Stimulated activated CD8-positive, alpha-beta memory T cell treated with anti-CD3 and anti-CD28 coated beads, Interleukin-15, amount 100 ng/mL, for 1 hour (primary cell): ENCODE data around the gene ZNF473.

Experiments used
- DNase-seq: peaks from one replicate; pipeline ENCODE4 v3.0.0-alpha.2; 2020; ENCODE audit warnings: low read depth

The ZNF473 gene

DNA sequence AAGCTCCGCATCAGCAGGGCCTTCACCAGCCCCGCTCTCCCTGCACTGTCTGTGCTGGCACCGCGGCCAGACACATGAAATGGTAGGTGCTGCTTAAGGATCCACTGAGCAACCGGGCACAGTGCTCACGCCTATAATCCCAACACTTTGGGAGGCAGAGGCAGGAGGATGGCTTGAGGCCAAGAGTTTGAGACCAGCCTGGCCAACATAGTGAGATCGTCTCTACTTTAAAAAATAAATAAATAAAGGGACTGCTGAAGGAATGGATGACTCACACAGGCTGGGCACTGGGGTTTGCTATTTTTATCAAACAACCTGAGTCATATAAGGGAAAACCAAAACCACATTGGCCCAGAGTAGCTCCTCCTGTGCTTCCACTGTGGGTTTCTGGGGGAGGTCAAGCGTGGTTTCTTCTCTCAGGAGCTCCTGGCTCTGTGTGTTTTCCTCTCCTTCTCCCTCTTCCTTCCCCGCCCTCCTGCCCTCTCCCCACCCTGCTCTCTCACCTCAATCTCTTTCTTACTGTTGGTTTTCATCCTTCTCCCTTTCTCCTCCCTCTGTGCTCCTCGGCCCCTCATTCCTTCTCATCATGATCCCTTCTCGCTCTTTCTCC is 21.9 kb upstream of the ZNF473 start:
- no peak for DNase-seq

DNA sequence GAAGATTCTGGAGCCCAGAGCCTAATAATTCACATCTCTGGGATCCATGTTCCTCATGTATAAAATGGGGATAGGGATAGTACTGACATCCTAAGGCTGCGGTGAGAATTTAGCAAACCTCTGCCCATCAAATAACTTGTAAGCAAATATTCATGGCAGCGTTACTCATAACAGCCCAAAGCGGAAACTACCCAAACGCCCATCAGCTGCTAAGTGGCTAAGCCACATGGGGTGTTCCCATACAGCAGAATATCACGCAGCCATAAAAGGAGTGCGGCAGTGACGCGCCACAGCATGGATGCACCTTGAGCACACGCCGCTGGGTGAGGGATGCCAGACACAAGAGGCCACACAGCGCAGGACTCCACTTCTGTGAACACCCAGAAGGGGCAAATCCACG is 20.4 kb upstream of the ZNF473 start:
- no peak for DNase-seq

DNA sequence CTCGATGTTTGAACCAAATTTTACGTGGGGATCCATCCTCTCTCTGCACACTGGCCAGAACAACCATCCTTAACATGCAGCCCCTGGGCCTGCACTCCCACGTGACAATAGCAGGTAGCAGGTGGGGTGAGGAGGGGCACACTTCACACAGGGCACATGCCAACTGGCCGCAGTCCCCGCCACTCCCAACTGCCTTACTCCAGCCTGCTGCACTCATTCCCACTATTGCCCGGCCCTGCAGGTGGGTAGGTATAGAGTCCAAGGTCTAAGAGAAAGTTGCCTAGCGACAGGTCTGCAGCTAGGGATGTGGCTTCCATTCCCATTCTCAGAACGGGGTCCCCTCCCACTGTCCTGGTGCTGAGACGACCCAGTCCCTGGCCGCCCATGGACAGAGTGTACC is 18.6 kb upstream of the ZNF473 start:
- DNase-seq: no peak

DNA sequence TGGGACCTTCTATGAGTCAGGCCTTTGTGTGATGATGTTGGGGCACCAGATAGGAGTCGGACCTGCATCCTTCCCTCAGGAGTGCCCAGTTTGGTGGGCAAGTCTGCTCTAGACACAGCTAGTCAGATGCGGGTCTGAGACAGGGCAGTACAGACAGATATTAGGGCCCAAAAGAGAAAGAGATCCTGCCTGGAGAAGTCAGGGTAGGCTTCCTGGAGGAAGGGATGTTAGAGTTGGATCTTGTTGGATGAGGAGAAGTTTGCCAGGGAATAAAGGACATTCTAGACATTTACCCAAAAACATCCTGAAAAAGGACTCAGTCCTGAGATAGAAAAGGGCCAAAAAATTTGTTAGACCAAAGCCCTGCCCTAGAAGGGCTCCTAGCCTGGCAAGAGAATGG is 17.9 kb upstream of the ZNF473 start:
- DNase-seq: no peak

DNA sequence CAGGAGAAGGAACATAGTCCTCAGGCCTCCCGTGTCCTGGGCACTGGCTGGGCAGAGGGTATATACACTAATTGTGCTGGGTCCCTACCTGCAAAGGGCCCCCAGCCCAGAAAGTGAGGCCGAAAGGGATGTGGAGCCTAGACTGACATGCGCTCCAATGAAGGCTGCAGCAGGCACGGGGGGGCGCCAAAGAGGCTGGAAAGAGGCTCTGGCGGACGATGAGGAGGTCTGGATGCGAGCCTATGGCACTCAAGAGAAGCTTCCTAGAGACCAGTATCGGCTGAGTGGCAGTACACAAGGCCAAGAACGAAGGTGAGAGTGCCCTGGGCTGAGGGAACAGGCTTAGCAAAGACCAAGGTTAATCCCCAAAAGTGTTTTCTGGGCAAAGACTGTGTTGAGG is 17.3 kb upstream of the ZNF473 start:
- no peak for DNase-seq

DNA sequence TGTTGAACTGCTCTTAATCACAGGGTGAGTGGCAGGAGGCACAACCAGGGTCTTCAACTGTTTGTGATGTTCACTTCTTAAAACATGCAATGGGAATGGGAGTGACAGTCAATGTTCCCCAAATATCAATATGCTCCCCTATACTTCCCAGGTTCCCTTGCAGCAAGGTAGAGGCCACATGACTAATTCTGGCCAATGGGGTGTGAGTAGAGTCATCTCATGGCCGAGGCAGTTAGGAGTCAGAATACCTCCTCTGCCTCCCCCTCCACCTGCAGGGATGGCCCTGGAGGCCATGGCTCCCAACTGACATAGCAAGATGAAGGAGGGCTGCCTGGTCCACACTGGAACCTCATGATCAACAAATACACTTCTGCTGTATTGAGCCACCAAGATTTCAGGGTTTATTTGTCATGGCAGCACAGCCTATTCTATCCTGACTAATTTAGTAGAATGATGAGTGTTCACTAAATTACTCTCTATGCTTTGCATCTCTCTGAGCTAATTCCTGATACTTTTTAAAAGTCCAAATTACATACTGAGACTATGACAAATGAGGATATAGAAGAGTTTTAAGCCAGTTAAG is 9.5 kb upstream of the ZNF473 start:
- DNase-seq: no peak

DNA sequence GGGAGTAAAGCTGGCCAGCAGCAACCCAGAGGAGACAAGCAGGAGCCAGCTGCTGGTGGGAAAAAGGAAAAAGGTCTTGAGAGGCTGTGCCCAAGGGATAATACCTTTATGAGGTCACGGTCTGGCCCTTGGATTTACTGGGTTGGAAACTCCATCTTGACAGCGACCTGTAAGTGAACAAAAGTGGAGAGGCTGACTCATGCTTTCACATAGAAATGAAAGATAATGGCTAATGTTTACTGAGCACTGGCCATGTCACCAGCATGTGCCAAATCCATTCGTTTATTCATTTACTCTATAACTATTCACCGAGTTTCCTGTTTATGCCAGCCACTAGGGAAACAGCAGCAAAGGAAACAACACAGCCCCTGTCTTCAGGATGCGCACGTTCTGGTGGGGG is 5.3 kb upstream of the ZNF473 start:
- no peak for DNase-seq

DNA sequence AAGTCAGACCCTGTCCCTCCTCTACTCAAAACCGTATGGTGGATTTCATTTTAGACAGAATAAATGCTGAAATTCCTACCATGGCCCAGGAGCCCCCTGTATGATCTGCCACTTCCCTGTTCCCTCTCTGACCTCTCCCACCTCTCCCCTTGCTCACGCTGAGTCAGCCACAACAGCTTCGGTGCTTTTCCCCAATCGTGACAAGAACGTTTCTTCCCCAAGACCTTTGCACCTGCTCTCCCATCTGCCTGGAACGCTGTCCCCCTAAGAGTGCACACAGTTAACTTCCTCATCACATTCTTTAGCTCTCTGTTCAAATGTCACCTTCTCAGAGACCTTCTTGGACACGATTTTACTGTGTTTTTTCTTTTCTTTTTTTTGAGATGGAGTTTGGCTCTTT is 3.0 kb upstream of the ZNF473 start:
- no peak for DNase-seq

DNA sequence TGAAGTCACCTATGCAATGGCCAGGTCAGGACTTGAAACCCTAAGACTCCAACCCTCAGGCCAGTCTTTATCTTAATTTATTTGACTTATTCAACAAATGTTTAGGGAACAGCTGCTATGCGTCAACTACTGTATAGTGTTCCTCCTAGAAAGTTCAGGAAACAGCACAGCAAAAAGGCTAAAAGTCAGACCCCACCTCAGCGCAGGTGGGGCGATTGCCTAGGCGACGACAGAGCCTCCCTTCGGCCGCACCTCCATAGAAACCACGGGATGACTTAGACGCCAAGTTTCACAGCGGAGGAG is 1.1 kb upstream of the ZNF473 start:
- no peak for DNase-seq

DNA sequence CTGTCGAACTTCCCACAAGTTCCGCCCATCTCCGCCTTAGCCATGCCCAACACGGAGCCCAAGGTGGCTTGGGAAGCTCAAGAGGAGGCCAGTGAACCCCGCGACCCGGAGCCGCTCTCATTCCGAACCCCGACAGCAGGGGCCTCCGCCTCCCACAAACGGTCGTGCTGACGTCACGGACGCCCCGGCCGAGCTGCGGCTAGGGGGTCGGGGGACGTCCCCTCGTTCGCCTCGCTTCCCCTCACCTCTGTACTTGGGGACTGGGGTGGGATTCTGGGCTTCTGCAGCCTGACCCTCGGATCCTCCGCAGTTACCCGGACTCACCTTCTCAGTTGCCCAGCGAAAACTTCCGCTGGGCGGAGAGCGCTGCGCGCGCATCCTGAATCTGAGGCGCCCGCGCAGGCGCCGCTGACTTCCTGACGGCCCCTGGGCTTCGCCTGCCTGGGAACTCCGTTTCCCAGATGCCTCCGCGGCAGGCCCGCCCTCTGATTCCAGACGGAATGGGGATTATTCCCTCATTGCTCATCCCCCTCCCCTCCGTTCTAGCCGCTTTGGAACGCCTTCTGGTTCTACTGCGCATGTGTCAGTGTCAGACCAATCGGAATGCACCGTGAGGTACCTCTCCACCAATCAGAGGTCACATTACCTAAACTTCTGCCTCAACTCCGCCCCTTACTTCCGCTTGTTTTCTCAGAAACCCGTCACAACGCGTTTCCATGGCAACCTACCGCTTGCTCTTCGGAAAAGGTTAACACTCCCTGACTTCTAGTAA is 597 bp upstream of the ZNF473 start, which contains the start of gene VRK3:
TSS of gene VRK3 (minus strand) at position 351 of the 772 bp plus-strand sequence. CDS start 9,210 bp downstream, outside the sequence.
- peak; percentile 96 for DNase-seq

DNA sequence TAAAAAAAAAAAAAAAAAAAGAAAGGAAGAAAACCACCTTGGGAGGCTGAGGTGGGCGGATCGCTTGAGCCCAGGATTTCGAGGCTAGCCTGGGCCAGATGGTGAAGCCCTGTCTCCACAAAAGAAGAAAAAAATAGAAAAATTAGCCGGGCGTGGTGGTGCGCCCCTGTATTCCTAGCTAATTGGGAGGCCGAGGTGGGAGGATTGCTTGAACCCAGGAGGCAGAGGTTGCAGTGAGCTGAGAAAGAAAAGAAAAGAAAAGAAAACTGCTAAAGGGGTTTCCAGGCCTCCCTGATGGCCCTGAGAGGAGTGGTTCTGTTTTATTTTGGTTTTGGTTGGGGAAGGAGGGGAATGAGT is 723 bp downstream of the ZNF473 start:
- DNase-seq: no peak

DNA sequence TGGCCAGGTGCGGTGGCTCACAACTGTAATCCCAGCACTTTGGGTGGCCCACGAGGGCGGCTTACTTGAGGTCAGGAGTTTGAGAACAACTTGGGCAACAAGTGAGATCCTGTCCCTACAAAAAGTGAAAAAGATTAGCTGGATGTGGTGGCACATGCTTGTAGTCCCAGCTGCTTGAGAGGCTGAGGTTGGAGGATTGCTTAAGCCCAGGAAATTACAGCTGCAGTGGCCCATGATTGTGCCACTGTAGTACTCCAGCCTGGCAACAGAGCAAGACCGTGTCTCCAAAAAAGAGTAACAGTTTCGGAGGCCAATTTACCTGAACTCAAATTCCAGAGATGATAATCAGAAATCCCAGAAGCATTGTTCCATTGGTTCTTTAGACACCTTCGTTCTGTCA is 4.4 kb downstream of the ZNF473 start:
- DNase-seq: no peak

DNA sequence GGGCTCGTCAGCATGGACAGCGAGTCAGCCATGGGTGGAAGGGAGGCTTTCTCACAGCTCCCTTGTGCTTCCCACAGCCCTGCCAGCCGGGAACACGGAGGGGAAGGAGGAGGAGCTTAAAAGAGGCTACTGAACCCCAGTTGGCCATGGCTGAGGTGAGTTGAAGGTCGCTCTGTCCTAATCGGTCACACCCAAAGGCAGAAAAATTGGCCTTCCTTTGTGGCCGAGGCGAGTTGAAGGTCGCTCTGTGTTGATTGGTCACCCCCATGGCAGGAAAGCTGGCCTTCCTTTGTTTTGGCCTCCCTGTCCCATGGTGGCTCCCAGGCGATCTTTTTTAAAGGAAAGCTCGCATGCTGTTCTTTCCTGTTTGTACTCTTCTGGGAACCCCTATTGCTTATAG is 5.1 kb downstream of the ZNF473 start:
- no peak for DNase-seq

DNA sequence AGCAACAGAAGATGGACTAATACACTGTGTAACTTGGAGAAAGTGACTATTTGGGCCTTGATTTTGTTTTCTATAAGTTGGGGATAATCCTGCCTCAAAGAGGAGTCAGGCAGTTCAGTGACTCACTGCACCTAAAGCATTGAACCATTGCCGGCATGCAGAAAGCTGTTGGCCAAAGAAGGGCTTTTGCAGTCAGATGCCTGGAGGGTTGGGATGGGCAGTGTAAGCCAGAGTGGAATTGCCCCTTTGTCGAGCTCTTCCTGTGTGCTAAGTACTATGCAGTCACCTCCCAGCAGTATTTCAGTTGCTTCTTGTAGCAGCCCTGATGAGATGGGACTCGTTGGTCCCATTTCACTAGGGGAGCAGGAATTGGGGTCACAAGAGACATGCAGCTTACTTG is 11.1 kb downstream of the ZNF473 start:
- no peak for DNase-seq

DNA sequence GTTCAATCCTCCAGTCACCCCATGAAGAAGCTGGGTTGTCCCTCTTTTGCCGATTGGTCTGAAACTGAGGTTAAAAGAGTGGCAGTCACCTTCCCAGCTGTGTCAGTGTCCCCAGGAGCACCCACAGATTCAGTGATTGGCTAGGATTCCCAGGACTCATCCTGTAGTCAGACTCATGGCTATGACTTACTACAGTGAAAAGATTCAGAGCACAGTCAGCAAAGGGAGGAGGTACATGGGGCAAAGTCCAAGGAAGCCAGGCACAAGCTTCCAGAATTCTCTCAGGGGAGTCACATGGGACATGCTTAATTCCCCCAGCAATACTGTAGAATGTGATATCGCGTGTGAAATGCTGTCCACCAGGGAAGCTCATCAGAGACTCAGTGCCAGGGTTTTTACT is 14.2 kb downstream of the ZNF473 start:
- no peak for DNase-seq

DNA sequence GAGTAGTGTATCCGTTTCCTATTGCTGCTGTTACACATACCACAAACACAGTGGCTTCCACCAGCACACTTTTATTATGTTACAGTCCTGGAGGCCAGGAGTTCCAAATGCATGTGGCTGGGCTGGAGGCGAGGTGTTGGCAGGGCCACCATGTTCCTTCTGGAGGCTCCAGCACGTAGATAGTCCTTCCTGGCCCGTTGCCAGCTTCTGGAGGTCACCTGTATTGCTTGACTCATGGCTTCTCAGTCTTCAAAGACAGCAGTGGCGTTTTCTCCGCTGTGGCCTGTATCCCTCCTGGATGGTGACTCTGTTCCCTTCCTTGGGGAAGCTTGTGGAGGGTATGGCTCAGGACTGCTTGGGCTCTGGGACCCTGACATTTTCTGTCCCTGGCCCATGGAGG is 15.2 kb downstream of the ZNF473 start:
- DNase-seq: no peak

DNA sequence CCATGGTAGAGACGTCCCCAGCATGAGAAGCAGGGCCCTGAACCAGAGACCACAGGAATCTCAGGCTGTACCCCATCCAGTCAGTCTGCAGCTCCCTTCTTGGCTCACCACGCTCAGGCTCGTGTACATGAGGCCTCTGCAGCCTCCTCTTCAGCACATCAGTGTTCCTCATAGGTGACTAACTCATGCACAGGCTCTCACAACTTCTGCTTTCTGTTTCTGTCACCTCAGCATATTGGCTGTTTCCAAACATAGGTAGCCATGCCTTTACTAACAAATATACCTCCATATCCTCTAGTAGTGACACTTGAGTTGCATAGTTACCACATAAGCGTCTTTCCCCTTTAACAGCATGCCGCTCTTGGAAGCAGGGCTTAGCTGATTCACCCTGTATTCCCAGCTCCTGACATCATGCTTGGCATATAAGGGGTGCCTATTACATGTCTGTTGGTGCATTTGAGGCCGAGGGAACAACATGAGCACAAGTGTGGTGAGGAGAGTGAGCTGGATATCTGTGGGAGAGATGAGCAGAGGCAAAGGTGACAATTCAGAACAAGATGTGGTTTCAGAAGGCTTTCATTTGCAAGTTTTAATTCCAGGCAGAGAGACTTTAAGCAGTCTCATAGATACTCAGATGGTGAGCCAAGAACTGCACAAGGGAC is 16.7 kb downstream of the ZNF473 start:
- no peak for DNase-seq

DNA sequence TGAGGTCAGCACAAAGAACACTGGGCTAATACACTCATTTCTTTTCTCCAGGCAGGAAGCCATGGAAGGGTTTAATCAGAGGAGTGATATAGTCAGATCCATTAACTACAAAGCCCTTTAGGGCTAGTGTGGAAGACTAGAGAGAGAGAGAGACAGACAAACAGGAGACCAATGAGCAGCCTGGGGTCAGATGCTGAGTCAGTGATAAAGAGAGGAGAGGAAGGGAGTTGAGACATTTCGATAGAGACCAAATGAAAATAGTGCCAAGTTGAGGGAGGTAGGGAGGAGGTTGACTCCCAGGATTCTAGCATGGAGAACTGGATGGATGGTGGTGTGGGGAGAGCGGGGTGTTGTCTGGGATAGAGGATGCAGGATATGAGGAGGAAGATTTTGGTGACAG is 18.2 kb downstream of the ZNF473 start:
- no peak for DNase-seq

DNA sequence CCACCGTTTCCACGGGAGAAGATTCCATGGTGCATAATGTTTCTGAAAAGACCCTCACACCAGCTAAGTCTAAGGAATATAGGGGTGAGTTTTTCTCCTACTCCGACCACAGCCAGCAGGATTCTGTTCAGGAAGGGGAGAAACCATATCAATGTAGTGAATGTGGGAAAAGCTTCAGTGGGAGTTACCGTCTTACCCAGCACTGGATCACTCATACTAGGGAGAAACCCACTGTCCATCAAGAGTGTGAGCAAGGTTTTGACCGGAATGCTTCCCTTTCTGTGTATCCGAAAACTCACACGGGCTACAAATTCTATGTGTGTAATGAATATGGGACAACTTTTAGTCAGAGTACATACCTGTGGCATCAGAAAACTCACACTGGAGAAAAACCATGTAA is 19.1 kb downstream of the ZNF473 start:
- DNase-seq: no peak

DNA sequence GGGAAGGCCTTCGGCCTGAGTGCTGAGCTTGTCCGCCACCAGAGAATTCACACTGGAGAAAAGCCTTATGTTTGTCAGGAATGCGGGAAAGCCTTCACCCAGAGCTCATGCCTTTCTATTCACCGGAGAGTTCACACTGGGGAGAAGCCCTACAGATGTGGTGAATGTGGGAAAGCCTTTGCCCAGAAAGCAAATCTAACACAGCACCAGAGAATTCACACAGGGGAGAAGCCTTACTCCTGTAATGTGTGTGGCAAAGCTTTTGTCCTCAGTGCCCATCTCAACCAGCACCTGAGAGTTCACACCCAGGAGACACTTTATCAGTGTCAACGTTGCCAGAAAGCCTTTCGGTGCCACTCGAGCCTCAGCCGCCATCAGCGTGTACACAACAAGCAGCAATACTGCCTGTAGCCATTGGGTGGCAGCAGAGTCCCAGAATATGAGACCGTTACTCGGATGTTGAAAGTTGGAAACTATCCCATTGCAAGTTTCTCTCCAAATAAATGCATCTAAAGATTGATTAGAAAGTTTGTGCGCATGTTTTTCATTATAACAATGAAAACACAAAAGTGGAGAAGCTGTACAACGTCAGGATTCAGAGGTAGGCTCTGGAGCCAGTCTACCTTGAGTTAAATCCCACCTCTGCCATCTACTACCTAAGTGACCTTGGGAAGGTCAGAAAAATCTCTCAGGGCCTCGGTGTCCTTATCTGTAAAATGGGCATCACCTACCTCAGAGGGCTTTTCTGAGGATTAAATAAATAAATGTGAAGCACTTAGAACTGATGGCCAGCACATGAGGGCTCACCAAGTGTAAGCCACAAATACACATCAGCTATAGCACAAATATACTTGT is 21.1 kb downstream of the ZNF473 start:
- peak; percentile 54 for DNase-seq

DNA sequence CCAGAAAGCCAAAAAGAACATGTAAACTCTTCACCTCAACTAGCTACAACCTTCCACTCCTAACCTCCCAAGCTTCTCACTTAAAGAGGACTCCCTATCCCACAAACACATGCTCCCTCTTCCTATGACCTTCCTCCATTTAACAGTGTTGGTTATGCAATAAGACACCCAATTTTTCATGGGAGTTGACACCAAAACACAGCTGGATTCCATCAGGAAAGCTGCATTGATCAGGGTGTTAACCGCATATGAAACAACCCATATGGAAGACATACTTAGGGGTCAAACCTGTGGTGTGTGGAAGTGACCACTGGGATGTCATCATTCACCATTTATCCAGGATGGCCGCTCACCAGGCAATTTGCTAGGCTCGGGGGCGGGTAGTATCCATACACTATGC is 21.9 kb downstream of the ZNF473 start:
- no peak for DNase-seq
